ENCODE data around the gene MOK. TPM values are rescaled to one million over a fixed set of nuclear protein-coding genes. Genes with fewer than 3 reads are reported as not detected.

MOK gene
- total RNA-seq, 1 donor from 2014 or later = 1.2 TPM

DNA sequence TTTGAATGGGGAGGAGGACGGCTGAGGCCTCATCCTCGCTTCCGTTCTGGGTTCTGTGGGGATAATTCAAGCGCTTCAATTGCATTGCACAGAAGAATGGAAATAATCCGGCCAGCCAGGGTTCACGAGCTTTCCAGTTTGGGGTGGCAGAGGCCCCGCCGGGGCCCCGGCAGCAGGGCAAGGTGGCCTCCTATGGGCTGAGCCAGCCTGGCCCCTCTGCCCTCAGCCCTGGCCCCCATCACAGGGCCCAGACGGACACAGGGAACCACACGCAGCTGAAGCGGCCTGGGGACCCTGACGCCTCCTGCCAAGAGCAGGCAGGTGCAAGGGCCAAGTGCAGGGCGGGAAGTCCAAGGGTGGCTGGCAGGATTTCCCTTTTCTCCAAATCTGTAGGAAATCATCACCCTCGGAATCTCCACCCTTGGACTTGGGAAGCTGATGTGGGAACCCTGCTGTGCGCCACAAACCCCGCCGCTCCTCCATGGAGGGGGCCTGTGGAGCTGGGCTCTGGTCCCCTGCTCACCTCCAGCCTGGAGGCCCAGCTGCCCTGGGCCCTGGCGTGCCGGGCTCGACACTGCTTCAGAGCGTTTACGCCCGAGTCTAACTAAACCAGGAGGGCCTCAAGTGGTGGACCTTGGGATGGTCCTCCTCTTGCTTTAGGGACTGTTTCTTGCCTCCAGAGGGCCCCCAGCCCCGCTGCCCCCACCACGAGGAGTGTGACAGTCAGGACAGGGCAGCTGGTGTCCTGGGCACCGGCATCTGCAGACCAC lies 78.4 kb downstream of the MOK start:
- DNase-seq (ENCODE audit: low read depth in 2 of 2) = no peak

DNA sequence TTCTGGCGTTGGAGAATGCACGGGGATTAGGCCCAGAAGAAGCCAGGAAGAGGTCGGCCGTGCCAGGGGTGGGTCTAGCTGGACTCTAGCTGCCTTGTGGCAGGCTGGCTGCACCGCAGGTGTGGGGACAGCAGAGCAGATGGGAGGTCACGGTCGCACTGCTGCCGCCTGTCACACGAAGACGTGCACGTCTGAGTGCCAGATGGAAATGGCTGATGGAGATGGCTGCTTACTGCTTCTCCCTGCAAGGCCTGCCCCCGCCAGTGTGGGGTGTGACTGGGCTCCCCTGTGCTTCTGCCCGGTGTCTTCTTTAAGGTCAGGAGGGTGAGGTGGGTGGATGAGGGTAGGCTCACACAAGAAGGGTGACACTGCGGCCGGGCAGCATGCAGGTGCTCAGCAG lies 79.0 kb downstream of the MOK start:
- DNase-seq (ENCODE audit: low read depth in 2 of 2) = no peak

DNA sequence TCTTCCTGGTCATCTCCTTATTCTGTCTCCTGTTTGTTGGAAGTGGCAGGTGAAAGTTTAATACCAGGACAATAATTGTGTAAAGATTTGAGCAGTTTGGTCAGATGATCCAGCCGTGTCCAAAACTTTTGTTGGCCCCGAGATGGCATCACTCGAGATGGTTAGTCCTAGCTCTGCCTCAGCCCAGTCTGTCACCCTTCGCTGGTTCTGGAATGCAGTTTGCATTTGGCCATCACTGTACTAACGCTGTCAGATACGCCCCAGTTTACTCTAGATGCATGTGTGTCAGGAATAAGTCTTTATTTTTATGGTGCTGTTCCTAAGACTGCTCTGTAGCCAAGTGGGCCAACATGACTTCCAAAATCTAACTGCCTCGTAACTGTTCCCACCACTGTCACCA lies 79.6 kb downstream of the MOK start:
- no peak for DNase-seq (ENCODE audit: low read depth in 2 of 2)

DNA sequence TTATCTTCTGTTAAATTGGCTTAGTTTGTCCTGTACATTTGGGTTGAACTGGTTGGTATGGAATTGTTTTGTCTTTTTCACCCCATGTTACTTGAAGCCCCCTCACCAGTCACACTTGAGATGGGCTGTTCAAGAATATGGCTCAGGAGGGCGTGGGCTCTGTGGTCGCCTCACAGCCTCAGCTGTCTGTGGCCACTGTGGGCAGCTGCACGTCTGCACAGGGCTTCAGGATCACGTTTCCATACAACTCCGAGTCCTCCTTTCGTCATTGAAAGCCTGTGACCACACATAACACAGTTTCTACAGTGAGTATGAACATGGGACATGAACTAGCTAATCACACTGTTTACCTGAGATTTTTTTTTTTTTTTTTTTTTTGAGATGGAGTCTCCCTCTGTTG lies 81.3 kb downstream of the MOK start:
- DNase-seq (ENCODE audit: low read depth in 2 of 2) = no peak

DNA sequence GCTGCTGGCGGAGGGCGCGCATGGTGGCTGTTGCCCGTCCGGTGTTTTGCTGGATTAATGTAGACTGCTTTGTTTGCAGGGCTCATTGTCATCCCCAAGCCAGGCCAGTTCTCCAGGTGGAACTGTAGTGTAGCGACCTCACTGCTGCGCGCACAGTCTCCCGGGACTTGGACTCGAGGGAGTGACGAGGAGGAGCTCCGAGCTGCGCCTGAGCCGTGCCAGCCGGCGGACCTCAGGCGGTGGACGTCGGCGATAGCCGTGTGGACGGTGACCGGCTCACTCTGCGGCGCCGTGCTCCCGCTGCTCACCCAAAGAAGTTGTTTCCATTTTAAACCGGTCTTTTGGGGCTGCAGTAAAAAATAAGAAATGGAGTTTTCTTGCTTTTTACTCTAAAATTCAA lies 82.2 kb downstream of the MOK start:
- DNase-seq (ENCODE audit: low read depth in 2 of 2) = no peak

DNA sequence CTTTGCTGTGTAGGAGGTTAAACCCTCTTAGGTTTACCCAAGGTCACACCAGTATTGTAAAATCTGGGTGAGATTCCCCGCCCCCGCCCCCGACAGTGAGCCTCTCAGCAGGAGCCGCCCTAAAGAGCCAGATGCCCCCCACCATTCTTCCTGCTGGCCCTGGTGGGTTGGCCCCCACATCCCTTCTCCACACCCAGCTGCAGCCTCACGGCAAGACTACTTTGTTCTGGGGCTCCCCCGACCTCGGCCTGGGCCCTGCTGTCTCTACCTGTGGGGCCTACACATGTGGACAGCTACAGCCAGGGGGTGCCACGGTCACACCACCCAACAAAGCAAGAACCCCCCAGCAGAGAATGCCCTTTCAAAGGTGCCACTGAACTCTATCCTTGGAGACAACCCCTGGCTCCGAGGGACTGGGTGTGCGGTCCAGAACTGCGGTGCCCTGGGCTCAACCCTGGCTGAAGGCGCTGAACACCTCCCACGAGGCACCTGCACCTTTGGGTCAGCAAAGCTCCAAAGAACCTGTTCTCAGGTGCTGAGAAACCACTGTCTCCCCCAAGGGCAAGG lies 82.9 kb downstream of the MOK start:
- no peak for DNase-seq (ENCODE audit: low read depth in 2 of 2)

DNA sequence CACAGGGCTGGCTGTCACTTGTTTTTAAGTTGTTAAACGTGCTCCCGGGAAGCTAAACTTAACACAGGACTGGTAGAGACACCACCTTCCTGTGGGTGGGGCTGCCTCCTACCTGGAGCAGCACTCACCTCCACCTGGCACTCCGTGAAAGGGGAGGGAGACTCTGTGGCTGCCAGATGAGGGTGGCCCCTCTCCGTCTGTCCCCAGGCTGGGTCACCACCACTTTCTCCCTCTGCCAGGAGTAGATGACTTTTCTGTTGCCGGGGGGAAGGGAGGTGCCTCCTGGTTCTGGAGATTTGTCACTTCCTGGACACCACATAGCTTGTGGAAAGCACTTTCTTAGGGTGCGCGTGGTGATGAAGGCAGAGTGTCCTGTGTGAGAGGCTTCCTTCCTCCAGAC lies 83.9 kb downstream of the MOK start:
- DNase-seq (ENCODE audit: low read depth in 2 of 2) = peak in 1 of 2 donors; percentile 55

DNA sequence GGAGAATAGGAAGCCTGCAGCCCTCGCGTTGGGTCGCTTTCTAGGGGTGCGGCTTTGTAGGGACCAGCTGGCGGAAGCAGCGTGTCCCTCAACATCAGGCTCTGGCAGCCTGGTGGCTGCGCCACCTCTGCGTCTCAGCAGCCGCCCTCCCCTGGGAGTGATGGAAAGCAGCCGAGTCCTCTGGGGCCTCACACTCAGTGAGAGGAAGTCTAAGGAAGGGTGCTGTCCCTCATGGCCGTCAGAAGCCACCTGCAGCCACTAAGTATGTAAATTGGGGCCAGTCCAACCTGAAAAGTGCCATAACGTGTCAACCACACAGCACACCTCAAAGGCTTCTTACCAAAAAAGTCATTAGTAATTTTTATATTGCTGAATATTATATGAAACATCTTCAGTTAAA lies 84.9 kb downstream of the MOK start:
- no peak for DNase-seq (ENCODE audit: low read depth in 2 of 2)

DNA sequence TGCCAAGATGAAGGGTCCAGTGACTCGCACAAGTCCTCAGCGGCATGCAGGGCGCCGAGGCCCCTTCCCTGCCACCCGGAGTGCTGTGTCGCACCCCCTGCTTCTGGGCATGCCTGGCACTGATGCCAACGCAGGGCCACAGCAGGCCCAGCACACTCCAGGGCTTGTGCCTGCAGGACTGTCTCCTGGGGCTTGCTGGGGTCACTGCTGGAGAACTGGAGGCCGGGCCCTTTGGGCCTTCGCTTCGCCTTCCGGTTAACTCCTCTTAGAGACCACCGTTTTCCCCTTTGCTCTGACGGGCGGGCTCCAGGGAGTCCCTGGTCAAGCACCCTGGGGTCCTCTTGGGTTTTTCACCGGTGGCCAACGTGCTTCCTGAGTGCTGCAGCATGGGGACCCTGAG lies 85.6 kb downstream of the MOK start:
- no peak for DNase-seq (ENCODE audit: low read depth in 2 of 2)

DNA sequence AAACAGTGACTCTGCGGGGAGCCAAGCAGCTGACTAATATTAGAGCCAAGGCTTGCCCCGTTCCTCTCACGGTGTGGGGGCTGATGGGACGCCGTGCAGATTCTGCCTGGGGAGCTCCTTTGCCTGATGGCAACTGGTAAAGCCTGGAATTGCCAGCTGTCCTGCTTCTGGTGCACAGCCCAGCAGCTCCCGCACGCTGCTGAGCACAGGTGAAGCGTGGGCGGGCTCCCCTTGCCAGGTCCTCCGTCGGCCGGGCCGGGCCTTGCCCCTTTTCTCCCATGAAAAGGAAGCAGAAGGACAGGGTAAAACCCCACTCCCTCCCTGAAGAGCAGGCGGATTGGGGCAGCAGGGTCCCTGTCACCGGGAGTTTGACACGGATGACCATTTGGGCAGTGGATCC lies 86.3 kb downstream of the MOK start:
- no peak for DNase-seq (ENCODE audit: low read depth in 2 of 2)

DNA sequence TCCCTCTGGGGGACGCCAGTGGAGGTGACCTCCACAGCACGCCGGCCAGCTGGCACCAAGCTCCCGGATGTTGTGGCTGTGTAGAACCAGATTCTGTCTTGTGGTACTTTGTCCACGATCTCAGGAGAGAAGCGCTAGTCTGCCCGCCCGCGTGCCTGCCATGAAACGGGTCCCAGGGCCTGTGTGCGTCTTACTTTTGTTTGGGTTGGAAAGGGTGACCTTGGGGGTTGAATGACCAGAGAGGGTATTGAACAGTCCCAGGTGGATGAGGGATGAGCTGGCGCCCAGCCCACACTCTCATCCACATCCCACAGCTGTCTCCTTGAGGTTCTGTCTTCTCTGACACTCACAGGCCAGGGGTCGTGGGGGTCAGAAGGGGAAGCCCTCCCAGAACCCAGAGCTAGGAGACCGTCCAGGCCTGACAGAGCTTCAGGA lies 87.0 kb downstream of the MOK start:
- DNase-seq (ENCODE audit: low read depth in 2 of 2) = no peak

DNA sequence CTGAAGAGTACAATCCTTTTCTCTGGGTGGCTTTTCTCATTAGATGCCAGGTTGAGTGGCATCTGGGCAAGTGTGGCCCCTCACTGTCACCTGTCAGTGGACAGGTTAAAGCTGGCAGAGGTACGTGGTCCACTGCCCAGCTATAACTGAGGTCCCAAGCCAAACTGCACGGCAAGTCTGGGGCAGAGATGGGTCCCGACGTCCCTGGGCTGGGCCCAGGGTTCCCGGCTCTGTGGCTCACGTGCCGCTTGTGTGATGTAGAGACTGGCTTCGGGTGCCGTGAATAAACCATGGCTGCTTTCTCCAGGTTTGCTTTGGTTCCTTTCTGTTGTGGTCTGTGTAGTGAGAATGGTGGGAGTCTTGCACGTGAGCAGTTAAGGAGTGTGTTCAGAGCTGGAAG lies 87.6 kb downstream of the MOK start:
- DNase-seq (ENCODE audit: low read depth in 2 of 2) = no peak

DNA sequence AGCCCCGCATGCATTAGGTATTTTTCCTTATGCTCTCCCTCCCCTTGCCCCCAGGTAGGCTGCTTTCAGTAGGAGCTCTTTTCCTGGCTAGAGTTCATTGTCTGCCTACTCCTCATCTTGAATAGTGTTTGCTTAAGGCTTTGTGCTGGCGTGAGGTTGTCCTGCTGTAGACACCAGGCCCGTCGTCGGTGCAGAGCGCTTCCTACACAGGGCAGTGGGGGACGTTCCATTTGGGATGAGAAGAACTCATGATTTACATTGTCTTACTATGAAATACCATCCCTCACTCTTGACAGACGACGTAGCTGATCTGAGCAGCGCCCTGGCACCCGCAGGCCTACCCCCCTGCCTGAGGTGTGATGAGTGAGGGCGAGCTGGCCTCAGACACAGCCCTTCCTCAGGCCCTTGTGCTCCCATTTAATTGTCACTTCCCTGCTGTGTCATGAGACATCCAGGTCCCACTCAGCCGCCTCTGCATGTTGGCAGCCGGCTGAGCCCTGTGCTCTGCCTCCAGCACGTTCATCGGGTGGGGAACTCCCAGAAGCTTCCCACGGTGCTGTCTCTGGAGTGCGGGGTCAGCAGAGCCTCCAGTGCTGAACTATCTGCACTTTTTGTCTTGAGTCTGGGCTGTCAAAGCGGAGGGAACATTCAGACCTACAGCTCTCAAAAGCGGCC lies 89.3 kb downstream of the MOK start:
- no peak for DNase-seq (ENCODE audit: low read depth in 2 of 2)

DNA sequence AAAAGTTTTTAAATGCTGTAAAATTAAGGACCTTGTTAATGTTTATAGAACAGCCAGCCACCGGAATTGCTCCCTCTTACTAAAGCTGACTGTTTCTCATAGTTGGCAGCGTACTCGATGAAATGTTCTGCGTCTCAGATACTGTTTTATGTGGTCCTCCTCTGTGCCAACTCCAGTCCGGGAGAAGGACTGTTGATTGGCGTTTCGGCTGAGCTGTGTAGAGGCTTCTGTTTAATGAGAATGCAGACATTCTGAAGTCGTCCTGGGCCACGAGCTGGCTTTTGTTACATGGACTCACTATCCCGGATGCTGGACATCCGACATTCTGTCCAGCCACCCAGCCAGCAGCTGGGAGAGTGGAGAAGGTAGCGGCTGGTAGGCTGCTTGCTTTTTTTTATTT lies 89.9 kb downstream of the MOK start:
- DNase-seq (ENCODE audit: low read depth in 2 of 2) = no peak

DNA sequence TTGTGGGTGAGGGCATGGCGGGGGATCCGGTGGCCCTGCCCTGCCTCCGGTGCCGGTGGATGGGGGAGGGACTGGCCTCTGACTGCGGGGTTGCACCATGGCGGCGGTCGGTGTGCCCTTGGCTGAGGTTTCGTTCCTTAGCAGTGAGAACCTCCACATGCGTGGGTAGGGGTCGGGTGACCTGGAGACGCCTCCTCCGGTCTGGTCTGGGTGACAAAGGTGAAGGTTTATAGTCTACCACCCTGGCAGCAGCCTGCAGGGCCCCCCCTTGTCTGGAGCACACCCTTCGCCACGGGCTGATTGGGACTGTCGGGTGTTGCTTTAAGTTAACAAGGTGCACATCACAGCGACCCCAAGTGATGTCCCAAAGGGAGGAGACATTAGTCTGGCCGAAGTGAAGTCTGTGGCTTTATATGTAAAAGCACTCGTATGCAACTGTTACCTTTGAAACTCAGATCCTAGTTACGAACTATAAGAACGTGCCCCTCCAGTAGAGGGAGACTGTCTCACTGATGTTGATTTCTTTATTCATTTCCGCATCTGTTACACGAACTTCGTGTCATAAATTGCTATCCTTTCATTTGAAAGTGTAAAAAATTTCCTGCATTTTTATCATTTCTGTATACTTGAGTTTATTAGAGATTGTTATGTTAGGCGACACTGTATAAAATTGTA lies 90.8 kb downstream of the MOK start:
- DNase-seq (ENCODE audit: low read depth in 2 of 2) = no peak

DNA sequence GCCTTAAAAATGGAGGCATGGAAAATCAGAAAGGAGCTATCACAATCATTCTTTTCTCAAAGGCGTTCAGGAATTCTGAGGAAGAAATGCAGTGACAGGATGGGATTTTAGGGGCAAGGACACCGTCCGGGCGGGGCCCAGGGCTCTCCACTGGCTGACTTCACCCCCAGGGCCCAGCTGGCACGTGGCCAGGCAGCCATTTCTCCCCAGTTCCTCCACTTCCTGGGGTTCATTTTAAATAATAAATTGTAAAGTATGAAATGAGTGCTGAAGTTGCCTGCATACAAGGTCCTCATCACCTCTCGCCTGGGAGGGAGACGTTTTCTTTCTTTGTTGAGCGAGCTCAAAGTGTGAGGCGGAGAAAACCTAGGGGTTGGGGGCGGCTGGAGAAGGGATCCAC lies 91.5 kb downstream of the MOK start:
- no peak for DNase-seq (ENCODE audit: low read depth in 2 of 2)

DNA sequence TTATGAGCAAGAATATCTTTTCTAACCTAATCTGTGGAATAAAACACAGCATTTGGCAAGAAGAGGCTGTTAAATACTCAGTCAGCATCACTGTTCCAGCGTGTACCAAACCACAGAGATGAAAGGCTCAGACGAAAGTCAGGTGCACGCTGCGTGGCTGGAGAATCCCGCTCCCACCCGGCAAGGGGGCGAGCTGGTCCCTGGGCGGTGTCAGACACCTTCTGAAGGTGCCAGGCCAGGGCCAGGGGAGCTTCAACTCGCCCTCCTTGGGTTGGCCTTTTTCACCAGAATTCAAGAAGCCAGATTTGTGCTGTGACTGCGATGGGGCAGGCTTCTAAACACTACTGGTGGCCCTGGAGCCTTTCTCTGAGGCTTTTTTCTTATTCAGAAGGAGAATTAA lies 92.1 kb downstream of the MOK start:
- DNase-seq (ENCODE audit: low read depth in 2 of 2) = no peak

DNA sequence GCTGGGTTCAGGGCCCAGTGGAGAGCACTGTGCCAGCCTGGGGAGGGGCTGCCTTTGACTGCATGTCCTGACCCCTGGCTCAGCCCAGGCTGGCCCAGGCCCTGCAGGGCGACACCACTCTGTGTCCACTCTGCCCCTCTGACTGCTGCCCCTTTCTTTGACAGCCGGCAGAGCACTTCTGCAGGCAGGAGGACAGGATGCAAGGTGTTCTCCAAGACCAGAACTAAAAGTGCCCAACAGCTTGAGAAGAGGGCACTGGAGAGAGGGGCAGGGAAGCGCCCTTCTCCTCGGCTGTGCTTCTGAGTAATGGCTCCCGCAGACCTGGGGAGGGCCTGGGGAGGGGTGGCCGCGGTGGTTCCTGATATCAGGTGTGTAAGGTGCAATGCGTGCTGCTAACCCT lies 92.6 kb downstream of the MOK start:
- no peak for DNase-seq (ENCODE audit: low read depth in 2 of 2)

DNA sequence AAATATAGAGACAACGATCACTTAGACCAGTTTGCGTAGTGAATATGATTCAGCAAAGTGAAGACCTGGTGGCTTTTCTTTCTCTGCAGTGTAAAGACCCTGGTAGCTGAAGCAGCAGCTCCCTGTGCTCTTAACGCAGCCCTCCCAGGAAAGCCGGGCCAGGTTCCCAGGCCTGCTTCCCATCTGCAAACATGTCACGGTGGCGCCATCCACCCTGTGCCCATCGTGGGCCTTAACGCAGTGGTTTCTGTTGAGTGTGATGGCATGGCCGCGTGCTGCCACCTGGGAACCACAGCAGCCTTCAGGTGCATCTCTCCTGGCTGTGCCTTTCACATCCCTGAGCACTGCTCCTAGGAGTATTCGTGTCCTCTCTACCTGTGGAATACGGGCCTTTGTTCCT lies 93.7 kb downstream of the MOK start:
- DNase-seq (ENCODE audit: low read depth in 2 of 2) = no peak

DNA sequence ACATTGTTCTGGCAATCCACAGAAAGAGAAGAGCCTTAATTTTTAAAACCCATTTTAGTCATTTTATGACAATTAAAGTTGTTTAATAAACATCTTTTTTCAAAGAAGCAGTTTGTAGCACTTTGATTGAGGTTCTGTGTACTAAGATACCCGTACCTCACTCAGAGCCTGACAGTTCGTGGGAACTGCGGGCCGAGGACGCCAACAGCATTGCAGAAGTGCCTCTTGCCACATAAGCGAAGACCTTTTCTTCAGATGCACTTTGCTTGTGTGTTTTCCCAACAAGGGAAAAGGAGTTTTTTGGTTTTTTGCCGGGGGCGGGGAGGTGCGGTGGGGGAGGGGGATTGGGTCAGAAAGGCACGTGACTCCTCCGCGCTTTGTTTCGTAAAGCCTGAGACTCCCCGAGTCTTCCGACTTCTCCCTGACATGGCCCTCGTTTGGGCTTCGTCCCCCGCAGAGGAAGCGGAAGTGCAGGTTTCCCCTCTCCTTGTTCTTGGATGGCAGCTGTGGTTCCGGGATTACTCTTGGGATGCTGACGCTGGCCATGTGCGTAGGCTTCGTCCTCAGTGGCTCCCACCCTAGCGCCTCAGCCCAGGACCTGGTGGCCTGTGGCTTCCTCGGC lies 94.4 kb downstream of the MOK start:
- DNase-seq (ENCODE audit: low read depth in 2 of 2) = no peak

DNA sequence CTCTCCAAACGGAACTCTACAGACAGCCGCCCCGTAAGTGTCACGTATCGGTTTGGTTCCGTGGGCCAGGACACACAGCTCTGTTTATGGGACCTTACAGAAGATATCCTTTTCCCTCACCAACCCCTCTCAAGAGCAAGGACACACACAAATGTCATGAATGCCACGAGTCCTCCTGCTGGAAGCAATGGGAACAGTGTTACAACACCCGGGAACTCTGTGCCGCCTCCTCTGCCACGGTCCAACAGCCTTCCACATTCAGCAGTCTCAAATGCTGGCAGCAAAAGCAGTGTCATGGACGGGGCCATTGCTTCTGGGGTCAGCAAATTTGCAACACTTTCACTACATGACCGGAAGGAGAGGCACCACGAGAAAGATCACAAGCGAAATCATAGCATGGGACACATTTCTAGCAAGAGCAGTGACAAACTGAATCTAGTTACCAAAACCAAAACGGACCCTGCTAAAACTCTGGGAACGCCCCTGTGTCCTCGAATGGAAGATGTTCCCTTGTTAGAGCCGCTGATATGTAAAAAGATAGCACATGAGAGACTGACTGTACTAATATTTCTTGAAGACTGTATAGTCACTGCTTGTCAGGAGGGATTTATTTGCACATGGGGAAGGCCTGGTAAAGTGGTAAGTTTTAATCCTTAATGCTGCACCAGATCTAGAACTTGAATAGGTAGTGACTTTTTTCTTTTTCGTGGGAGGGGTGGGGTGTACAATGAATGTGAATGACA lies 95.6 kb downstream of the MOK start:
- DNase-seq (ENCODE audit: low read depth in 2 of 2) = no peak
